Lower leg skin (tissue), 3 donors: ENCODE measurements around the gene PTPRT.

Source experiments
- CTCF ChIP-seq, 3 donors: fragments of 450-650 bp; IDR thresholded peaks; one replicate each; pipeline ENCODE4 v1.5.1; 2016; ENCODE audit warnings: antibody characterized with exemption in 3 of 3, mild to moderate bottlenecking in 3 of 3, moderate library complexity in 2 of 3
- POLR2A ChIP-seq, 2 donors: fragments of 450-650 bp; IDR thresholded peaks; one replicate each; pipeline ENCODE4 v1.6.1; 2016 to 2017; ENCODE audit warnings: antibody characterized with exemption in 2 of 2, mild to moderate bottlenecking in 1 of 2, moderate library complexity in 1 of 2

- TF ChIP-seq CTCF (IDR thresholded peaks at IDR 0.05), result no peak
- TF ChIP-seq POLR2A (IDR thresholded peaks at IDR 0.05), result no peak
Observed at GRCh38 chr20:42763015-42763414, 426.7 kb downstream of the PTPRT start.
